Fibroblast of lung (primary cell): ENCODE measurements around the gene SAV1.

Experiments used
- EZH2 ChIP-seq: IDR thresholded peaks from 2 replicates; pipeline ENCODE4 v1.5.1; 2012; ENCODE audit warnings: low read length, control low read depth, mild to moderate bottlenecking; ENCODE audit errors: missing control alignments
- TF ChIP-seq, protein P1 (sequence below), 2 donors: IDR thresholded peaks in 1 of 2; conservative IDR thresholded peaks in 1 of 2; 1 replicate in 1 of 2; 2 replicates in 1 of 2; pipeline ENCODE4 v1.5.1; 2011 to 2012; ENCODE audit warnings: low read length in 2 of 2, control low read depth in 1 of 2, inconsistent platforms in 1 of 2, low read depth in 1 of 2, mild to moderate bottlenecking in 1 of 2

DNA sequence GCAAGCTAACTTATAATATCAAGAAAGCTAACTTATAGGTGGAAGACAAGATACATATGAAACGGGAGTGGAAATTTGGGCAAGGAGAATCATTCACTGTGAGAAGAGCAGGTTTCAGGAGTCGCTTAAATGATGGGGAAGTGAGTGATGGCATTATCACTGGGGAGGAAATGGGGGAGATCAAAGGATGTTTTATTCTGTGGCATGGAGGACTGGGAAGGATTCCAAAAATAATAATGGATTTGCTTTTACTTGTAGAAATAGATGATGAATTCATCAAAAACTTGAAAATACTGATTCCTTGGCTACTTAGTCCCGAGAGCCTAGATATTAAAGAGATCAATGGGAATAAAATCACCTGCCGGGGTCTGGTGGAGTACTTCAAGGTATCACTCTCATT lies 47.8 kb downstream of the SAV1 start:
- TF ChIP-seq, protein P1, sequence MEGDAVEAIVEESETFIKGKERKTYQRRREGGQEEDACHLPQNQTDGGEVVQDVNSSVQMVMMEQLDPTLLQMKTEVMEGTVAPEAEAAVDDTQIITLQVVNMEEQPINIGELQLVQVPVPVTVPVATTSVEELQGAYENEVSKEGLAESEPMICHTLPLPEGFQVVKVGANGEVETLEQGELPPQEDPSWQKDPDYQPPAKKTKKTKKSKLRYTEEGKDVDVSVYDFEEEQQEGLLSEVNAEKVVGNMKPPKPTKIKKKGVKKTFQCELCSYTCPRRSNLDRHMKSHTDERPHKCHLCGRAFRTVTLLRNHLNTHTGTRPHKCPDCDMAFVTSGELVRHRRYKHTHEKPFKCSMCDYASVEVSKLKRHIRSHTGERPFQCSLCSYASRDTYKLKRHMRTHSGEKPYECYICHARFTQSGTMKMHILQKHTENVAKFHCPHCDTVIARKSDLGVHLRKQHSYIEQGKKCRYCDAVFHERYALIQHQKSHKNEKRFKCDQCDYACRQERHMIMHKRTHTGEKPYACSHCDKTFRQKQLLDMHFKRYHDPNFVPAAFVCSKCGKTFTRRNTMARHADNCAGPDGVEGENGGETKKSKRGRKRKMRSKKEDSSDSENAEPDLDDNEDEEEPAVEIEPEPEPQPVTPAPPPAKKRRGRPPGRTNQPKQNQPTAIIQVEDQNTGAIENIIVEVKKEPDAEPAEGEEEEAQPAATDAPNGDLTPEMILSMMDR (conservative IDR thresholded peaks at IDR 0.05 in 1 of 2, IDR thresholded peaks at IDR 0.05 in 1 of 2; ENCODE audit: low read depth in 1 of 2, low read length in 2 of 2): no peak
- no peak for TF ChIP-seq EZH2
